ENCODE results near the gene GABRB3.

GABRB3 gene

GRCh38 chr15:26772154-26773066, at the start of gene GABRB3:
Gene GABRB3 (minus strand): TSS chr15:26773066.
- DNase-seq (ENCODE audit: extremely low read depth in 1 of 2, low read depth in 1 of 2), result no peak

GRCh38 chr15:26807517-26808427, 34.9 kb upstream of the GABRB3 start:
- DNase-seq (ENCODE audit: extremely low read depth in 1 of 2, low read depth in 1 of 2), result no peak

- no peak for DNase-seq (ENCODE audit: extremely low read depth in 1 of 2, low read depth in 1 of 2)
Observed at GRCh38 chr15:26806574-26806973, 33.7 kb upstream of the GABRB3 start.

- no peak for DNase-seq (ENCODE audit: extremely low read depth in 1 of 2, low read depth in 1 of 2)
Observed at GRCh38 chr15:26806151-26806550, 33.3 kb upstream of the GABRB3 start.

GRCh38 chr15:26805470-26805869, 32.6 kb upstream of the GABRB3 start:
- DNase-seq (ENCODE audit: extremely low read depth in 1 of 2, low read depth in 1 of 2), result no peak

- no peak for DNase-seq (ENCODE audit: extremely low read depth in 1 of 2, low read depth in 1 of 2)
Observed at GRCh38 chr15:26804063-26804804, 31.4 kb upstream of the GABRB3 start.

- no peak for DNase-seq (ENCODE audit: extremely low read depth in 1 of 2, low read depth in 1 of 2)
Observed at GRCh38 chr15:26790118-26790517, 17.3 kb upstream of the GABRB3 start.

GRCh38 chr15:26781816-26782215, 8.9 kb upstream of the GABRB3 start:
- no peak for DNase-seq (ENCODE audit: extremely low read depth in 1 of 2, low read depth in 1 of 2)

GRCh38 chr15:26773917-26774316, 1.1 kb upstream of the GABRB3 start:
- no peak for DNase-seq (ENCODE audit: extremely low read depth in 1 of 2, low read depth in 1 of 2)

- no peak for DNase-seq (ENCODE audit: extremely low read depth in 1 of 2, low read depth in 1 of 2)
Observed at GRCh38 chr15:26773067-26773877, 406 bp upstream of the GABRB3 start.

GRCh38 chr15:26771578-26772153, 1.2 kb downstream of the GABRB3 start:
- no peak for DNase-seq (ENCODE audit: extremely low read depth in 1 of 2, low read depth in 1 of 2)

GRCh38 chr15:26771168-26771567, 1.7 kb downstream of the GABRB3 start:
- no peak for DNase-seq (ENCODE audit: extremely low read depth in 1 of 2, low read depth in 1 of 2)

- DNase-seq (ENCODE audit: extremely low read depth in 1 of 2, low read depth in 1 of 2), result no peak
Observed at GRCh38 chr15:26767169-26767670, 5.6 kb downstream of the GABRB3 start.

- DNase-seq (ENCODE audit: extremely low read depth in 1 of 2, low read depth in 1 of 2), result no peak
Observed at GRCh38 chr15:26766262-26766661, 6.6 kb downstream of the GABRB3 start.

GRCh38 chr15:26759986-26760385, 12.9 kb downstream of the GABRB3 start:
- no peak for DNase-seq (ENCODE audit: extremely low read depth in 1 of 2, low read depth in 1 of 2)

- no peak for DNase-seq (ENCODE audit: extremely low read depth in 1 of 2, low read depth in 1 of 2)
Observed at GRCh38 chr15:26758079-26758478, 14.8 kb downstream of the GABRB3 start.

- no peak for DNase-seq (ENCODE audit: extremely low read depth in 1 of 2, low read depth in 1 of 2)
Observed at GRCh38 chr15:26757141-26757540, 15.7 kb downstream of the GABRB3 start.

- DNase-seq (ENCODE audit: extremely low read depth in 1 of 2, low read depth in 1 of 2), result no peak
Observed at GRCh38 chr15:26744894-26745293, 28.0 kb downstream of the GABRB3 start.

GRCh38 chr15:26739791-26740190, 33.1 kb downstream of the GABRB3 start:
- DNase-seq (ENCODE audit: extremely low read depth in 1 of 2, low read depth in 1 of 2), result no peak

- DNase-seq (ENCODE audit: extremely low read depth in 1 of 2, low read depth in 1 of 2), result no peak
Observed at GRCh38 chr15:26738996-26739395, 33.9 kb downstream of the GABRB3 start.
